DMS114 treated with DMSO at 0.1 percent for 48 hours (cell line): ENCODE results near the gene LNPK.
"Not testable (repeated sequence)": the region's sequence is repeated elsewhere in the genome, so short reads cannot be mapped to it uniquely, and the experiment has no call there.

ENCODE experiments used
- DNase-seq: peaks from one replicate; lab custom pipeline; 2025; ENCODE audit not compliant: unreplicated experiment; lab: John Stamatoyannopoulos, UW

The LNPK gene

DNA sequence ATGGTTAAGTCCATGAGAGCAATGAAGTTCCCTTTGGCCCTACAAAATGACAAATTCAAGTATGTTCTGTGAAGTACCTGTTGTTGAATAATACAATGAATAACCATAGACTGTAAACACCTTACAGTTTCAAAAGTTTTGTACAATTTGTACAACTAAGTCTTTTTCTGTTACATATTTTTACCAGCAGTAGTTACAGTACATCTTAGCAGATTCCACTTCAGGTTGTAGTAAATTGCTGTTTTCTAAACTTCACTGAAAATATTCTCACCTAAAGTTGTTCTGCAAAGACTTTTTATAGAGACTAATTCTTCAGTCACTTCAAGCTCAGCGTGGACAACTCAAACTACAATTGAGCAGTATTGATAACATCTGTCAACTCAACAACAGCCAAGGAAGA is 28.7 kb downstream of the LNPK start:
- no peak for DNase-seq

DNA sequence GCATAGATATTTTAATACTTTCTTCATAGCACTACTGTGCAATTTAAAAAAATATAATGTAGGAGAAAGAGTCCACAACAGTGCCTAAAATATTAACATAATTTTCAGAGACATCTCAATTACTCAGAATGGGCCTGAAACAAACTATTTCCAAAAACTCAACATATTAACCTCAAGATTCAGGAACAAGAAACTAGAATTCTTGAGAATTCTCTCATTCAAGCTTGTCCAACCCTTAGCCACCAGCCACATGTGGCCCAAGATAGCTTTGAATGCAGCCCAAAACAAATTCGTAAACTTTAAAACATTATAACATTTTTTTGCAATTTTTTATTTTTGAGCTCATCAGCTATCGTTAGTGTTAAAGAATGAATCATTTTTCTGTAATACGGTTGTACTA is 35.2 kb downstream of the LNPK start:
- DNase-seq, result no peak

DNA sequence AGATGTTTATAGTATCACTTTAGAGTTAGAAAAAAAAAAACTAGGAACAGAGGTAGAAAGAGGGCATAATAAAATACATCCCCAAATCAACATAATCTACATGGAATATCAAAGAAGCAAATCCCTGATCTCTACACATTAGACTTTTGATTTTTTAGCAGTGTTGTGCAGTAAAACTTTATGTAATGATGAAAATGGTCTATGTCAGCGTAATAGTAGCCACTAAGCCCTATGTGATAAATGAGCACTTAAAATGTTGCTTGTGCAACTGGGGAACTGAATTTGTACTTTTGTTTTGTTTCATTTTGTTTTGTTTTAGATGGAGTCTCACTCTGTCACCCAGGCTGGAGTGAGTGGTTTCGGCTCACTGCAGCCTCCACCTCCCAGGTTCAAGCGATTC is 36.3 kb downstream of the LNPK start:
- no peak for DNase-seq

DNA sequence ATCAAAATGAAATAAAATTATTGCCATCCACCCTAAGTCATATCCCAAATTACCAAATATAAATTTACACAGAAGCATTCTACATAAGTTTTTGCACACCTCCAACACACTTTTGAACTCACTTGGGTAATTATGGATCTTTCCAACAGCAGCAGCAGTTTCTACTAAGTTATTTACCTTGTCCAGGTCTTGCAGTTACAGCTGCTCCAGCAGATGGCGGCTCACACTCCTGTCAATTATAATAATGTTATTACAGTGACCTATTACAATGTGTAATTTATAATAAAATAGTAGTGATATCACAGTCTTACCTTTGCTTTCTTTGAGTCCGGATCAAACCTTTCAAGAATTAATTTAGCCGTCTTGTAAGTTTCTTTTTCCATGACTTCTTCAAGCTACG is 37.9 kb downstream of the LNPK start:
- DNase-seq, result no peak

DNA sequence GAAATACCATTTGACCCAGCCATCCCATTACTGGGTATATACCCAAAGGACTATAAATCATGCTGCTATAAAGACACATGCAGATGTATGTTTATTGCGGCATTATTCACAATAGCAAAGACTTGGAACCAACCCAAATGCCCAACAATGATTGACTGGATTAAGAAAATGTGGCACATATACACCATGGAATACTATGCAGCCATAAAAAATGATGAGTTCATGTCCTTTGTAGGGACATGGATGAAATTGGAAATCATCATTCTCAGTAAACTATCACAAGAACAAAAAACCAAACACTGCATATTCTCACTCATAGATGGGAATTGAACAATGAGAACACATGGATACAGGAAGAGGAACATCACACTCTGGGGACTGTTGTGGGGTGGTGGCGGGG is 38.9 kb downstream of the LNPK start:
- DNase-seq, result not testable (repeated sequence)

DNA sequence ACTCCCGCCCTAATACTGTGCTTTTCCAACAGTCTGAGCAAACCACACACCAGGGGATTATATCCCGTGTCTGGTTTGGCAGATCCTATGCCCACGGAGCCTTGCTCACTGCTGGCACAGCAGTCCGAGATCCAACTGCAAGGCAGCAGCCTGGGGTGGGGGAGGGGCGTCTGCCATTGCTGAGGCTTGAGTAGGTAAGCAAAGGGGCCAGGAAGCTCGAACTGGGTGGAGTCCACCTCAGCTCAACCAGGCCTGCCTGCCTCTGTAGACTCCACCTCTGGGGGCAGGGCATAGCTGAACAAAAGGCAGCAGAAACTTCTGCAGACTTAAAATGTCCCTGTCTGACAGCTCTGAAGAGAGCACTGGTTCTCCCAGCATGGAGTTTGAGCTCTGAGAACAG is 44.2 kb downstream of the LNPK start:
- no peak for DNase-seq

DNA sequence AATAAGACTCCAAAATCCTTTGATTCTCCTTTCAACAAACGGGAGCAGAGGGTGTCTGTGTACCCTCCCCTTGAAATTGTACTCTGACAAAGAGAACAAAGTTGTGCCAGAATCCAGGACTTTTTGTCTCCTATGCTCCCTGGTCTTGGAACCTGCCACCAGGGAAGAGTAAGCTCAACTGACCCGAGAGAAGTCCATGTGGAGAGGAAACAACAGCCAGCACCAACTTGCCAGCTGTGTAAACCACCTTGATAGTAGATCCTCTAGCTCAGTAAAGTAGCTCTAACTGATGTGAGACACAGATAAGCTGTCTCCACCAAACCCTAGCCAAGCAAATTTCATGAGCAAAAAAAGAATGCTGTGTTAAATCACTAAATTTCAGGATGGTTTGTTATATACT is 46.9 kb downstream of the LNPK start:
- no peak for DNase-seq

DNA sequence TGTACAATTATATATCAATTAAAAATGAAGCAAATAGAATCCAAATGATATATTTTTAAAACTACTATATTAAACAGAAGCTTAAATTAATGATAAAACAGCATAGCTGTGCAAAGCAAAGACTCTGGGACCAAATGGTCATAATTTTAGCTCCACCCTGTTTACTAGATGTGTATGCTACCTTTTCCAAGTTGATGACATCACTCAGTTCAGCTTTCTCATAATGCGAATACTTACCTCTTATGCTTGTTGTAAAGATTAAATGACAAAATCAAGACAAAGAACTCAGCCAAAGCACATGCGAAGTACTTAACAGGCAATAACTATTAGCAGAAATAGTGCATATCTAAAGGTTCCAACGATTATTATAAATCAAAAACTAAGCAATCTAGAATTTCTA is 51.6 kb downstream of the LNPK start:
- no peak for DNase-seq

DNA sequence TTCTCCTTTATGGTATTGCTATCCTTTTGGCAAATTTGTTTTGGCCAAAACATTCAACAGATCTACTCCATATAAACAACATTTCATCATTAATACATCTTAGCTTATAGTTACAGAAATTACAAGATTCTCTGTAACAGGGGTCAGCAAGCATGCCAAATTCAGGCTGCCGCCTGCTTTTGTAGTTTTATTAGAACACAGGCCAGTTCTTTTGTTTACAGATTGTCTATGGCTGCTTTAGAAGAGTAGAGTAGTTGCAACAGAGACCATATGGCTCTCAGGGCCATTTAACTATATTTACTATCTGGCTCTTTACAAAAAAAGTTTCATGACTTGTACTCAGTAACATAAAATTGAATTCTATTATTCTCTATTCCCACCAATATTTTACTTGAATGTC is 53.9 kb downstream of the LNPK start:
- no peak for DNase-seq

DNA sequence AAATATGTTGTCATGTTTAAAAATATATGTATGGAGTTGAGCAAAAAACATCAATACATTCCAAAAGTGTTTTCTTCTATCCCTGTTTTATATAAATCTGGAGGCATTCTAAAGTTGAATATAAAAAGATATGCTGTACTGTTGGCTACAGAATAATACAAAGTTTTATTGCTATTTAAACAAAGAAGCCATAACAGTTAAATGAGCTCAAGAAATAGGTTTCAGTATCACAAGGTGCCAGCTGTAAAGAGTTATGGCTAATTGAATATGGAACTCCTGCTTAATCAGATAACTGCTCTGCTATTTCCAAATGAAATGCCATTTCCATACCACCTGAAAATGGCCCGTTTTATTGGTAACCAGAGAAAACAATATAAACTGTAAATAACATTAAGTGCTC is 55.0 kb downstream of the LNPK start:
- DNase-seq, result no peak

DNA sequence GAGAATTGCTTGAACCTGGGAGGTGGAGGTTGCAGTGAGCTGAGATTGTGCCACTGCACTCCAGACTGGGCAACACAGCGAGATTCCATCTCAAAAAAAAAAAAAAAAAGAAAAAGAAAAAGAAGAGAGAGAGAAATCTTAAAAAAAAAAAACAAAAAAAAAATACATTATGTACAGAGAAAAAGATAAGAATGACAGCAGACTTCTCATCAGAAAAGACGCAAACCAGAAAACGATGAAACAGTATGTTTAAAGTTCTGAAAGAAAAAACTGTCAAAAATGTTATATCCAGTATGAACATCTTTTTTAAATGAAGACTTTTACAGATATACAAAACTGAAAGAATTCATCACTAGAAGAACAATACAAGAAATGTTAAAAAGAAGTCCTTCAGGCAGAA is 60.4 kb downstream of the LNPK start:
- DNase-seq, result no peak

DNA sequence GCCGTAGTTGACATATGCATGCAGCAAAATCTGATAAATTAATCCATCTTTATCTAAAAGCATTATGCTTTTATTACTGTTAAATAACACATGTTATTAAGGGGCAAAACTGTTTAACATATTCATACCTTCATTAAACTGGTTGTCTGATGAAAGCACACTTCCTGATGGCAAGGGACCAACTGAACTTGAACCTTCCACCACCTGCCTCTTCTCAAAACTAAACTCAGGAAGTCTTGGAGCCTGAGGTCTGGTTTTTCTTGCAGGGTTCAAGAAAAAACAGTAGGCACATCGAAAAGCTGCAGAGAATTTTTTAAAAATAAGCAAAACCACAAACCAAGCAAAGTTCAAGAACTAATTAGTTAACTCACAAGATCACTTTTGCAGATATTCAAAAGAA is 64.9 kb downstream of the LNPK start:
- no peak for DNase-seq

DNA sequence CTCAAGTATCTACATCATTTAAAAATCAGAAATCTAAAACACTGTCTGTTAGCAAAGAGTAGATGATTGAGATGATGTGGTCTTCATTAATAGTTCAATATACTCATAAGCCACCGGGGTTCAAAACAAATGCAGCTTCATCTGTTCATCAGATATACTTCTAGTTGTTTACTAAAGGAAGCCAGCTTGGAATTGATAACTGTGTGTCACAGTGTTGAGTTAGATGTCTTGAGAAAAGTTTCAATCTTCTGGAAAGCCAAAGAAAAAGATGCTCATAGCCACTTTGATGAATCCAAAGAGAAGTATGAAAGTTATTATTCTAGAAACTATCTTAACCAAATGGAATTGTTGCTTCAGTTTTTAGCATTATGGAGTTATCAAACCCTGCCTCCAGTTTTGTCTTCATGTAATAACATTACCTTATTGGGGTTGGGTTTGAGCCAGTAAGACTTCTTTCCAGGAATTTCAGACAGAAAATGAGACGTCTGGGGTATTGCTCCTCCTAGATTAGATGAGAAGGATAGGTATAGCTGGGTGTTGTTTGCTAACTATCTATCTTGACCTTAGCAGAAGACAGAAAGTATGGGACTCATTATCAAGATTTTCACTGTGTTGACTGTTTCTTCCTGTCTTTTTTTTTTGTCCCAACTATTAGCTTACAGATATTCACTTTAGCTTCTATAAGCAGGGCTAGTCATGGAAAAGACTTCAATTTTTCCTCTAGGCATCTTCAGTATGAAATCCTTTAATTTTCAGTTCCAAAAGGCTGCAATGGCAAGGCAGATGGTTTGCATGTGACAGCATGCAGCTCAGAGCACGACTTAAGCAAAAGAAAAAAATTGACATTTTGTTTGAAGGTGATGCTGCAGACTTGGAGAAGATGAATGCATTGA is 66.5 kb downstream of the LNPK start:
- DNase-seq, result no peak

DNA sequence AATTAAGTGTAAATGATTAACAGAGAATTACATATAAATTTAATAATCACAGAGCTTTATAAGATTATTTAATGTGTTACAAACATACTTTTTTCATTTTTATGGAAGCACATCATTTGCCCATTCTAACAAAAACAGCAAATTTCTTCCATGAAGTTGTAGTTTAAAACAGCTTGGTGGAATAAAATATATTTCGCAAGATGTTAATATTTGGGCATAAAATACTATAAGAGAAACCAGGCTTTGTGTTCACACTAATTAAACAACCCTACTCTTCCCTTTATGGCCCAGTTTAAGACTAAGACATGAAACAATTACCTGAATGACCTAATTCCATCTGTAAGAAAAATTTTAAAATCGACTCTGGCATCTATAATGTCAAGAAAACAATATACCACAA is 69.4 kb downstream of the LNPK start:
- no peak for DNase-seq

DNA sequence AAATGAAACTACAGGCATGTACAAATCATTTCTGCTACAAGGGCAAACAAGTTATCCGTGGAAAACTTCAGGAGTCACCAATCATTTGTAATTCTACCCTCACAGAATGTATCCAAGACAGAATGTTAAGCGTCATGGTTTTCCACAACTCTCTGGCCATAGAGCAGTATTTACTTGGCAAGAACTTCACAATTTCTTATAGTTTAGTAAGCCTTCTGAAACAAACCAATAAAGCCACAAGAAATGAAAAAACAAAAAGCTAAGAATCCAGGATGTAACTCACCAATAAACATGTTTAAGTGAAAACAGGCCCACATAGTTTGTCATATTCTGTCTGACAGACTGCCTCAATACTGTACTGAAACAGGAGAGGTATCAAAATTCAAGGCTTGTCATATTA is 70.3 kb downstream of the LNPK start:
- DNase-seq, result no peak

DNA sequence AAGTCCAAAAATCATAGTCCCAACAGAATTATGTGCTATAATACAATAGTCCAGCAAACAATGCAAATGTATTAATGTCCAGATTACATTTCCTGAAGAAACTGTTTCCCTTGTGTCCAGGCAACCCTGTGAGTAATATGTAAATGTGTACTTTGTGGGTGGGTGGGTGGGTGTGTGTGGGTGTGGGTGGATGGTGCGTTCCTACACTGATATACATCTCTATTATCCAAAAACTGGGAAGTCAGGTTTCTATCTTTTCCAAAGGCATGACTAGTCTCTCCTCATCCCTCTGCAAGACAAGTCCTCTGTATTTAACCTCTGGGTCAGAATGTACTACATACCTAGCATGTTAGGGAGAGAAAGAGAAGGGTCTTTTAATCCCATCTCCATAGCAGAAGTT is 71.6 kb downstream of the LNPK start:
- no peak for DNase-seq

DNA sequence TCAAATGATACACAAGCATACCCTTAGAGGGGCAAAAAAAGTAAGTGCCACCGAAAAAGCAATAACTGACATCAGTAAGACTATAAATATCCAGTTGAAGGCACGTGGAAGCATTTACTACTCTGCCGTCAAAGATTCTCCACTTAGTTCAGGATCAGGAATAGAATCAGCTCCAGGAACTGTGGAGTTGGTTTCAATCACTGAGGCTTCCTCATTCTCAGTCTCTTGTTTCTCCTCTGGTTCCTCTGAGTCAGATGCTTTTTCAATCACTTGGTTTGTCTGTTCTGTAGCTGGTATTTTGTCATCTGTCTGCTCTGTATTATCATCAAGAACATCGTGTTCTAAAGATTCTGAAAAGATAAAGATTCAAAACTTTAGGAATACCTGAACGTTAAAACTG is 72.2 kb downstream of the LNPK start:
- no peak for DNase-seq

DNA sequence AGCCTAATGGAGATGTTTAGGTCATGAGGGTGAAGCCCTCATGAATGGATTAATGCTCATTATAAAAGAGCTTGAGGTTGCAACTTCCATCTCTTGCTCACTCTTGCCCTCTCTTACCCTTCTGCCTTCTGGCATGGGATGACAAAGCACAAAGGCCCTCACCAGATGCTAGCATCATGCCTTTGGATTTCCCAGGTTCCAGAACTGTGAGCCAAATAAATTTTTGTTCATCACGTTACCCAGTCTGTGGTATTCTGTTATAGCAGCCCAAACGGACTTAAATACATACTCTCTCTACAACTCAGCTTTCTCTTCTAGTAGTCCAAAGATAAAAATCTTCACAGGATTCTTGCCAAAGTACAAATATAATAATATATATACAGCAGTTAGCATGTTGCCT is 75.8 kb downstream of the LNPK start:
- no peak for DNase-seq

DNA sequence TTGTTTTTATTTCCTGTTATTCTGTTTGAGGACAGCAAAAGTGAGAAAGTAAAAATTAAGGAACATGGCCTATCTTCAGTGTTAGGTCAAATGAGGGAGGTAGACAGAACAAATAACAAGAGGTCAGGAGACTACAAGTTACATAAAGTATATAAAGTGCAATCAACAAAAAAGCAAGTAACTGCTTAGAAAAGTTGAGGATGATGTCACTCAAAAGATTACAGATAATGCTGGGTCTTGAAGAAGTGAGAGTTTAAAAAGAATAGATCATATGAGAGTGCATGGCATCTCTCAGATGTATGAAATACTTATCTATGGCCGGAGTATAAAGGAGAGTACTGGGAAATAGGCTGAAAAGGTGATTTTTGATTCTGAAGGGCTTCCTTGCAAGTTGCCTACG is 79.9 kb downstream of the LNPK start:
- DNase-seq, result no peak

DNA sequence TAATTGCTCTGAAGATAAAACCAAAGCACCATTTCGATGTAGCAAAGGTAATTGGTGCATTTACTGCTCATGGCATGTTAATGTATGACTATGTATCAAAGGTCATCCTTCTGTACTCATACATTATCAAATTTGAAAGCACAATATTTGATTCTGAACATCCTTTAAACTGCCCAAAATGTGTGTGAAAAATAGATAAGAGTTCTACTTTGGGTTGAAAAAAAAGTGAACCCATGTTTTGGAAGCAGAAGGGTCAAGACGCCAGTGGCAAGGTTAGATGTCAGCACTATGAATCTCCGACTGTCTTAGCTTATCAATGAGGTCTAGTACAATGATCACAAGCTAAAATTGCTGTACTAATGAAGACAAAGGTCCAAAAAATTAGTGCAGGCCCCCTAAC is 83.1 kb downstream of the LNPK start:
- DNase-seq, result no peak

DNA sequence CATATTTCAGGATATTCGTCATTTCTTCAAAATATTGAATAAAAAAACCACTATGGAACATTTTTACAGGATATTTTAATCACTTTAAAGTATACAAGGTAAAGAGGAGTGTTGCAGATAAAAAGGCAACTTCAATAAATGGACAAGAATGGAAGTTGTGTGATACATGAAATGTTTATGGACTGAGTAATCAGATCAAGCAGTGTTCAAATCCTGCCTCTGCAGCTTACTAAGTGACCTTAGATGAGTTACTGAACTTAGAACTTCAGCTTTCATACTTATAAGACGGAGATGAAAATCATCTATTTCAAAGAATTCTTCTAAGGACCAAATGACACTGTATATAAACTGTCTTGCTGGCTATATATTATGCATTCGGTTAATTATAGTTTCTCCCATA is 87.2 kb downstream of the LNPK start:
- no peak for DNase-seq

DNA sequence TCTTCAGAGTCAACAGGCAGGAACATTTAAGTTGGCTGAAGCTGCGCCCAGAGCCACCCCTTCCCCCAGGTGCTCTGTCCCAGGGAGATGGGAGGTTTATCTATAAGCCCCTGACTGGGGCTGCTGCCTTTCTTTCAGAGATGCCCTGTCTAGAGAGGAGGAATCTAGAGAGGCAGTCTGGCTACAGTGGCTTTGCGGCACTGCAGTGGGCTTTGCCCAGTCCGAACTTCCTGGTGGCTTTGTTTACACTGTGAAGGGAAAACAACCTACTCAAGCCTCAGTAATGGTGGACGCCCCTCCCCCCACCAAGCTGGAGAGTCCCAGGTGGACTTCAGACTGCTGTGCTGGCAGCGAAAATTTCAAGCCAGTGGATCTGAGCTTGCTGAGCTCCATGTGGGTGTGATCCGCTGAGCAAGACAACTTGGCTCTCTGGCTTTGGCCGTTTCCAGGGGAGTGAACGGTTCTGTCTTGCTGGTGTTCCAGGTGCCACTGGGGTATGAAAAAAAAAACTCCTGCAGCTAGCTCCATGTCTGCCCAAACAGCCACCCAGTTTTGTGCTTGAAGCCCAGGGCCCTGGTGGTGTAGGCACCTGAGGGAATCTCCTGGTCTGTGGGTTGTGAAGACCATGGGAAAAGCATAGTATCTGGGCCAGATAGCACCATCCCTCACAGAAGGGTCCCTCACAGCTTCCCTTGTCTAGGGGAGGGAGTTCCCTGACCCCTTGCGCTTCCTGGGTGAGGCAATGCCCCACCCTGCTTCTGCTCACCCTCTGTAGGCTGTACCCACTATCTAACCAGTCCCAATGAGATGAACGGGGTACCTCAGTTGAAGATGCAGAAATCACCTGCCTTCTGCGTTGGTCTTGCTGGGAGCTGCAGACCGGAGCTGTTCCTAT is 88.0 kb downstream of the LNPK start:
- not testable (repeated sequence) for DNase-seq
